ENCODE results near the gene CHD3.

CHD3 gene

GRCh38 chr17:7897090-7897489 lies 8.5 kb downstream of the CHD3 start:
- in situ Hi-C loops (cut with HindIII; ENCODE audit: low pct_unique_long_range_greater_than_20kb, low sequenced_read_pairs), result no loop called here
- TF ChIP-seq JUND (IDR thresholded peaks at IDR 0.05; ENCODE audit: low read depth), result no peak
- no peak for DNase-seq (ENCODE audit: low read depth in 1 of 2, low spot score in 1 of 2)

- peak in 1 of 2 experiments; percentile 38 for DNase-seq (ENCODE audit: low read depth in 1 of 2, low spot score in 1 of 2)
- in situ Hi-C loops (cut with HindIII; ENCODE audit: low pct_unique_long_range_greater_than_20kb, low sequenced_read_pairs), result no loop called here
- TF ChIP-seq JUND (IDR thresholded peaks at IDR 0.05; ENCODE audit: low read depth), result no peak
Measured at GRCh38 chr17:7897773-7898172, 9.2 kb downstream of the CHD3 start.

- no peak for TF ChIP-seq JUND (IDR thresholded peaks at IDR 0.05; ENCODE audit: low read depth)
- no peak for DNase-seq (ENCODE audit: low read depth in 1 of 2, low spot score in 1 of 2)
- in situ Hi-C loops (cut with HindIII; ENCODE audit: low pct_unique_long_range_greater_than_20kb, low sequenced_read_pairs), result no loop called here
Measured at GRCh38 chr17:7903154-7904103, 14.8 kb downstream of the CHD3 start.

DNA sequence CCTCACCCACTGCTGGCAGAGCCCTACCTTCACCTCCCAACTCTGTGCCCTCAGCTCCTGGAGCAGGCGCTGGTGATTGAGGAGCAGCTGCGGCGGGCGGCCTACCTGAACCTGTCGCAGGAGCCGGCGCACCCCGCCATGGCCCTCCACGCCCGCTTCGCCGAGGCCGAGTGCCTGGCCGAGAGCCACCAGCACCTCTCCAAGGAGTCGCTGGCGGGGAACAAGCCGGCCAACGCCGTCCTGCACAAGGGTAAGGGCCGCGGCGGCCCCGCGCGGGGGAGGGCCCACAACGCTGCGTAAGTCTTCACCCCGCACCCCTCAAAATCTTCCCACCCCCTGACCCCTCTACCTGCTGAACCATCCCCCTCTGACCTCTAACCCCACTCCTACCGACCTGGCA lies 20.5 kb downstream of the CHD3 start:
- in situ Hi-C loops (cut with HindIII; ENCODE audit: low pct_unique_long_range_greater_than_20kb, low sequenced_read_pairs), result no loop called here
- DNase-seq (ENCODE audit: low read depth in 1 of 2, low spot score in 1 of 2), result no peak
- TF ChIP-seq JUND (IDR thresholded peaks at IDR 0.05; ENCODE audit: low read depth), result no peak

- TF ChIP-seq JUND (IDR thresholded peaks at IDR 0.05; ENCODE audit: low read depth), result no peak
Measured at GRCh38 chr17:7910281-7910680, 21.7 kb downstream of the CHD3 start.

GRCh38 chr17:7910711-7911110 lies 22.1 kb downstream of the CHD3 start:
- no peak for TF ChIP-seq JUND (IDR thresholded peaks at IDR 0.05; ENCODE audit: low read depth)
- no peak for DNase-seq (ENCODE audit: low read depth in 1 of 2, low spot score in 1 of 2)
- in situ Hi-C loops (cut with HindIII; ENCODE audit: low pct_unique_long_range_greater_than_20kb, low sequenced_read_pairs), result no loop called here

More at GRCh38 chr17:7910281-7910680, 21.7 kb downstream of the CHD3 start:
- DNase-seq (ENCODE audit: low read depth in 1 of 2, low spot score in 1 of 2), result no peak
- in situ Hi-C loops (cut with HindIII; ENCODE audit: low pct_unique_long_range_greater_than_20kb, low sequenced_read_pairs), result no loop called here

GRCh38 chr17:7911116-7911515 lies 22.5 kb downstream of the CHD3 start:
- no peak for TF ChIP-seq JUND (IDR thresholded peaks at IDR 0.05; ENCODE audit: low read depth)
- in situ Hi-C loops (cut with HindIII; ENCODE audit: low pct_unique_long_range_greater_than_20kb, low sequenced_read_pairs), result no loop called here
- no peak for DNase-seq (ENCODE audit: low read depth in 1 of 2, low spot score in 1 of 2)

DNA sequence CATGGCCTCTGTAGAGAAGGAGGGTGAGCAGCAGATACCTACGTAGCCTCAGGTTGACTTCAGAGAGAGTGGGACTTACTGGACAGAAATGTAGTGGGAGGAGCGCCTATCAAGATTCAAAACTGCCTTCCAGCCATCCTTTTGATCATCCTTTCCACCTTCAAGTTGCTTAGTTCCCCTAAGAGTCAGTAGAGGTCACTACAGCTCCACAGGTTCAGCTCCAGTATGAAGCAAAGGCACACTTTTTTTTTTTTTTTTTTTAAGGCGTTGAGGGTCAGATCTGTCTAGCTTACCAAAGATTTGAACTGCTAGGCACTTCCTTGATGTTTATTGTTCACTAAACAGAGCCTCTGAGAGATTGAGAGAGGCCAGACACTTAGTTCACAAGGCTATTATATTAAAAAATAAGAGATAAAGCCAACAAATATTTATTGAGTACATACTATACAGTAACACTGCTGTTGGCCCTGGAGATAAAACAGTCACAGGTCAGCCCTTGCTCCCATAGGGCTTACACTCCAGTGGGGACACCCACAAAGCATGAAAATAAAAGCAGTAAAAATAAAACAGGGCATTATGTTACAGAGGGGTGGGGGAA lies 24.4 kb downstream of the CHD3 start:
- in situ Hi-C loops (cut with HindIII; ENCODE audit: low pct_unique_long_range_greater_than_20kb, low sequenced_read_pairs), result no loop called here
- peak; percentile 26 to 70 for DNase-seq (ENCODE audit: low read depth in 1 of 2, low spot score in 1 of 2)
- no peak for TF ChIP-seq JUND (IDR thresholded peaks at IDR 0.05; ENCODE audit: low read depth)

GRCh38 chr17:7915179-7915610 lies 26.6 kb downstream of the CHD3 start:
- in situ Hi-C loops (cut with HindIII; ENCODE audit: low pct_unique_long_range_greater_than_20kb, low sequenced_read_pairs), result no loop called here
- TF ChIP-seq JUND (IDR thresholded peaks at IDR 0.05; ENCODE audit: low read depth), result no peak
- DNase-seq (ENCODE audit: low read depth in 1 of 2, low spot score in 1 of 2), result no peak

DNA sequence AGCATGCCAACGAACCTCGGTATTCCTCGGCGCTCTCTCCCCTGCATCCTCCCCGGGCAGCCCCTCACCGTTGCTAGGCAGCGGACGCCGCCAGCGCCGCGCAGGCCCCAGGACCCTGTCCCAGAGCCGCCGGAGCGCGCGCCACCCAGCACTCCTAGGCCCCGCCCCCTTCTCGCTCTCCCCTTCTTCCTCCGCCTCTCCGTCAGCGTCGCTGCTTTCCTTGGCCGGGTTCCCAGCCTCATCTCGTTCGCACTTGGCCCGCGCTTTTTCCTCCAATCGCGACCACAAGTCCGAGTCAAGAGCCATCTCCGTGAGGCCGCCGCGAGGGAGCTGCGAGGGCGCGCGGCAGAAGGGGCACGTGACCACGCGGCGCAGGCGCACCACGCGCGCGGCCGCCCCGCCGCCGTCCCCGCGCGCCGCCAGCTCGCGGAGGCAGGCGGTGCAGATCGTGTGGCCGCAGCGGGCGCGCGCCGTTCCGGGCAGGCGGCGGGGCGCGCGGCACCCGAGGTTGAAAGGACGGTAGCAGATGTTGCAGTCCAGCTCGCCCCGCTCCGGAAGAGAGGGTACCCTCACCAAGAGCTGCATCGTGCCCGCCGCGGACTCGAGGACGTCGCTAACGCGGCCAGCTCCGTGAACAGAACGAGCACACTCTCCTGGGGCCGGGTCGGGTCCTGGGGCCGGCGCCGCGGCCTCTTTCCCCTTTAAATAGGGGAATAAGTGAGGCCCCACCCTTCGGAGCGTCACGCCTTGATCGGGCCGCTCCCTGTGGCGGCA lies 27.2 kb downstream of the CHD3 start, which contains the start of gene RNF227:
Gene RNF227, minus strand, starts transcription at position 679 of the 774 bp plus-strand sequence. Its CDS starts 94 bp downstream, at position 585.
- in situ Hi-C loops (cut with HindIII; ENCODE audit: low pct_unique_long_range_greater_than_20kb, low sequenced_read_pairs), result no loop called here
- TF ChIP-seq JUND (IDR thresholded peaks at IDR 0.05; ENCODE audit: low read depth), result no peak
- peak; percentile 48 to 90 for DNase-seq (ENCODE audit: low read depth in 1 of 2, low spot score in 1 of 2)

GRCh38 chr17:7916385-7916682 lies 27.7 kb downstream of the CHD3 start:
- in situ Hi-C loops (cut with HindIII; ENCODE audit: low pct_unique_long_range_greater_than_20kb, low sequenced_read_pairs), result no loop called here
- TF ChIP-seq JUND (IDR thresholded peaks at IDR 0.05; ENCODE audit: low read depth), result no peak
- DNase-seq (ENCODE audit: low read depth in 1 of 2, low spot score in 1 of 2), result no peak

DNA sequence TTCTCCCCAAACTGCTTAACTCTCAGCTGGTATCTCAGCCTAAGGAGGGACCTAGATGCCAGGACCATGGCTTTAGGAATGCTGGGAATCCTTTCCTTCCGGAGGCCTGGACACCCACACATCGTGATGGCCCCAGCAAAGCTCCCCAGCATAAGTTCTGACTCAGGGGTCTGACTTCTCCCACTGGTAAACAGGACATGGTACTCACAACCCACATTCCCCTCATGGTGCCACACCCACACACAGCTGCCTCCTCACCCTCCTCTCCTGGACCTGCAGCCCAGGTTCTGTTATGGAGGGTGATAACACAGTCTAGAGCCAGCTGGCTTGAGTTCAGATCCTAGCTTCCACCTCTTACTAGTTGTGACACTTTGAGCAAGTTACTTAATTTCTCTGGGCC lies 28.2 kb downstream of the CHD3 start:
- DNase-seq (ENCODE audit: low read depth in 1 of 2, low spot score in 1 of 2), result no peak
- TF ChIP-seq JUND (IDR thresholded peaks at IDR 0.05; ENCODE audit: low read depth), result no peak
- in situ Hi-C loops (cut with HindIII; ENCODE audit: low pct_unique_long_range_greater_than_20kb, low sequenced_read_pairs), result no loop called here

All from T47D (cell line).